Astrocyte (in vitro differentiated cells and primary cell): ENCODE measurements around the gene MRPL4.

ENCODE experiments used
- CTCF ChIP-seq: IDR thresholded peaks from 2 replicates; pipeline ENCODE4 v1.5.1; 2011; ENCODE audit warnings: low read depth, mild to moderate bottlenecking, inconsistent platforms, low read length, moderate library complexity; ENCODE audit not compliant: insufficient read depth
- EZH2 ChIP-seq: IDR thresholded peaks from 2 replicates; pipeline ENCODE4 v1.6.1; 2012; ENCODE audit warnings: mild to moderate bottlenecking, low read length, inconsistent platforms; ENCODE audit not compliant: insufficient read depth

- no peak for TF ChIP-seq CTCF
- TF ChIP-seq EZH2, result no peak
Observed at GRCh38 chr19:10277795-10278589, 26.0 kb downstream of the MRPL4 start.
